ENCODE measurements around the gene BCAM.

- TF ChIP-seq CTCF (IDR thresholded peaks at IDR 0.05; ENCODE audit: insufficient read depth, low read length, poor library complexity, severe bottlenecking) (peak; percentile 35), EZH2phosphoT487 (conservative IDR thresholded peaks at IDR 0.05; ENCODE audit: low read length) (no peak)
Observed at GRCh38 chr19:44807652-44808462, 1.0 kb upstream of the BCAM start.

Data from SU-DHL-6 (cell line).